K562 (cell line): ENCODE results near the gene PPM1F. TPM values are rescaled to one million over a fixed set of nuclear protein-coding genes. Genes with fewer than 3 reads are reported as not detected.

Experiments
- MLX ChIP-seq, 2 experiments: fragments of 450-650 bp in 1 of 2; sonication (generic) in 1 of 2; formaldehyde crosslinking; conservative IDR thresholded peaks; 2 replicates each; pipeline versions ENCODE4 v1.4.0 to v1.8.1; 2020 to 2022; ENCODE audit warnings: mild to moderate bottlenecking in 1 of 2, missing genetic modification reagents in 1 of 2
- RBM39 ChIP-seq: fragments of 200-400 bp; formaldehyde crosslinking; optimal IDR thresholded peaks from 2 replicates; pipeline ENCODE3; 2018; ENCODE audit warnings: low read depth, low read length
- YBX1 ChIP-seq: fragments of 450-650 bp; IDR thresholded peaks from 2 replicates; pipeline ENCODE4 v1.7.1; 2016; ENCODE audit warnings: mild to moderate bottlenecking
- ZFP91 ChIP-seq: sonication (generic); formaldehyde crosslinking; IDR thresholded peaks from 2 replicates; pipeline ENCODE4 v1.8.0; 2022; ENCODE audit warnings: mild to moderate bottlenecking, missing genetic modification reagents
- ZFX ChIP-seq: sonication (generic); formaldehyde crosslinking; IDR thresholded peaks from 2 replicates; pipeline ENCODE4 v1.8.0; 2022; ENCODE audit warnings: mild to moderate bottlenecking, missing genetic modification reagents, moderate library complexity
- ZNF77 ChIP-seq: fragments of 250-450 bp; sonication (Bioruptor Pico); IDR thresholded peaks from 2 replicates; pipeline ENCODE4 v1.5.0; 2020
- polyA plus RNA-seq, 8 experiments: library from polyadenylated mRNA; depleted of rRNA in 4 of 8; stranded (reverse) in 5 of 8; unstranded in 3 of 8; fragments of >200 nt; fragmentation: Nextera tagmentation in 2 of 8; fragmentation: Illumina TruSeq in 1 of 8; extraction: Ambion mirVana in 2 of 8; extraction: Trizol in 1 of 8; gene quantifications; 2 replicates each; pipeline versions ENCODE4 v1.2.1 to v1.2.3, GENCODE V29; 2011 to 2014; ENCODE audit warnings: inconsistent platforms in 1 of 8, missing spikeins in 1 of 8
- total RNA-seq, 7 experiments: library from RNA; depleted of rRNA in 6 of 7; stranded (reverse); fragments of >200 nt in 6 of 7; fragmentation: Illumina TruSeq in 2 of 7; extraction: Trizol in 2 of 7; gene quantifications; 2 replicates each; pipeline versions ENCODE4 v1.2.1 to v1.2.3, GENCODE V29; 2011 to 2021; ENCODE audit warnings: low replicate concordance in 1 of 7

The PPM1F gene
- total and polyA plus RNA-seq, 9 of the 15 experiments (the other 6 are each of a cell fraction or from before 2014, with no cell fraction given), result 2.1 to 159 (median 64.0) TPM

GRCh38 chr22:21919526-21920307, 32.9 kb downstream of the PPM1F start (continued):
- TF ChIP-seq MLX (CRISPR knock-in tag; conservative IDR thresholded peaks at IDR 0.05), result peak in 1 of 2 experiments; percentile 79; a peak in 1 of 4 replicates
- peak; percentile 32; the same call in 1 of the 2 replicates for TF ChIP-seq ZFP91 (CRISPR knock-in tag)
- TF ChIP-seq YBX1, result no peak
- TF ChIP-seq ZFX (CRISPR knock-in tag), result 0 out of 2 replicates have a peak, but pooled peaks have one; percentile 29
- peak; percentile 31; the same call in 1 of the 2 replicates for TF ChIP-seq ZNF77 (CRISPR knock-in tag)
- peak; percentile 86 for TF ChIP-seq RBM39
